Psoas muscle (tissue), 8 donors: ENCODE measurements around the gene RPL22L1. TPM values are rescaled to one million over a fixed set of nuclear protein-coding genes. Genes with fewer than 3 reads are reported as not detected.

Experiments
- ATAC-seq, 4 donors: fragments of 200-7000 bp; cut with Tn5 transposase; one replicate each; pipeline ENCODE4 v1.9.1; 2020; ENCODE audit warnings: moderate library complexity in 3 of 4, mild to moderate bottlenecking in 2 of 4
- DNase-seq, 2 donors: peaks; one replicate each; pipeline ENCODE4 v3.0.0-alpha.2; 2020
- H3K27ac ChIP-seq: fragments of 200-600 bp; one replicate; pipeline ENCODE4 v1.8.0; 2022
- H3K27me3 ChIP-seq, 3 donors: fragments of 200-600 bp in 1 of 3; one replicate each; pipeline versions ENCODE4 v1.6.1 to v1.8.0; 2013 to 2022; ENCODE audit warnings: low read length in 2 of 3, mild to moderate bottlenecking in 2 of 3, moderate library complexity in 1 of 3; ENCODE audit not compliant: insufficient read depth in 3 of 3
- H3K36me3 ChIP-seq, 2 donors: fragments of 200-600 bp in 1 of 2; one replicate each; pipeline versions ENCODE4 v1.6.1 to v1.8.0; 2013 to 2022; ENCODE audit warnings: low read depth in 1 of 2, mild to moderate bottlenecking in 1 of 2, moderate library complexity in 1 of 2; ENCODE audit not compliant: insufficient read depth in 1 of 2
- H3K4me1 ChIP-seq: fragments of 200-600 bp; one replicate; pipeline ENCODE4 v1.8.0; 2022
- H3K4me3 ChIP-seq: fragments of 200-600 bp; one replicate; pipeline ENCODE4 v1.8.0; 2022; ENCODE audit warnings: mild to moderate bottlenecking
- H3K9me3 ChIP-seq: fragments of 200-600 bp; one replicate; pipeline ENCODE4 v1.8.0; 2022
- CTCF ChIP-seq: fragments of 200-600 bp; IDR thresholded peaks from one replicate; pipeline ENCODE4 v1.8.0; 2022; ENCODE audit warnings: antibody characterized with exemption
- WGBS, 3 donors: extraction: QIAGEN DNeasy Blood & Tissue Kit; methylation state at CpG; one replicate each; pipeline versions ENCODE4 v1.1.6 to v1.1.7; 2013; 5-methylcytosine and 5-hydroxymethylcytosine counted together
- intact Hi-C, 2 donors: fragments of 100-400 bp; cut with DNase I; formaldehyde crosslinking; loops; one replicate each; pipeline versions ENCODE4 v1.11.0 to v1.14.2; 2022
- long read RNA-seq, 2 donors: library from polyadenylated mRNA; unstranded; transcript quantifications; one replicate each; pipeline ENCODE4 v2.0.0, GENCODE V29; 2021
- polyA plus RNA-seq, 3 donors: library from polyadenylated mRNA; stranded (reverse); fragments of 200-250 nt; gene quantifications; one replicate each; pipeline ENCODE4 v1.2.3, GENCODE V29; 2013
- total RNA-seq, 4 donors: library from RNA; stranded (reverse); fragmentation: NEBNext Ultra II Directional in 2 of 4; extraction: Animal tissue kit (Norgen Biotek cat#: 25700) in 2 of 4; gene quantifications; one replicate each; pipeline versions ENCODE4 v1.2.1 to v1.2.4, GENCODE V29; 2021 to 2023
- donor health status: healthy with polysubstance abuse.
- donor health status: DM: no; HTN: no; CAD: no; lungs with moderate emphysema.
- donor health status: Bipolar disorder and iron deficiency.
- donor health status: healthy.
- donor health status: DM: yes; HTN: yes; CAD: no.
- donor health status: DM: no; HTN: no; CAD: no.
- donor health status: DM: no; HTN: no; CAD: no.
- donor health status: DM: yes; HTN: yes; CAD: no.

Gene RPL22L1
- total RNA-seq (10 to 100 TPM in 3 of 4 donors, 1 to 10 TPM in 1; 8.4 to 27.2 (median 18.2) TPM), polyA plus RNA-seq (10 to 100 TPM; 32.6 to 88.7 (median 55.7) TPM)
- long read RNA-seq, donor 1, partial matches to known transcripts = 0 of 12 reads
- long read RNA-seq, donor 1, other reads (novel, unspliced or antisense) = 6 of 12 reads
- long read RNA-seq, donor 2, transcript RPL22L1-204 (4 exons, 581 nt) = major isoform, 5 of 11 reads
- long read RNA-seq, donor 2, partial matches to known transcripts = 0 of 11 reads
- long read RNA-seq, donor 2, other reads (novel, unspliced or antisense) = 1 of 11 reads

- peaks cover 20% of the 10 kb centered on the region for H3K4me1 ChIP-seq
- H3K9me3 ChIP-seq = no peaks in the 10 kb centered on the region
- no peaks in the 10 kb centered on the region for H3K27me3 ChIP-seq
- WGBS, 3 donors = 0% methylated on average over 59 of the region's 59 CpGs
- H3K27ac ChIP-seq = peak within 1 kb of the TSS; percentile 86
- H3K4me3 ChIP-seq = peak within 1 kb of the TSS; percentile 82
- peaks cover 4 to 38% of the 10 kb centered on the region in 2 donors for H3K36me3 ChIP-seq
- intact Hi-C loops = no loop called here
- peak; percentile 94 to 97 for DNase-seq
- ATAC-seq = peak; percentile 98 to 99 (median 99)
- TF ChIP-seq CTCF = no peak
Measured at GRCh38 chr3:170869645-170870593, at the start of gene RPL22L1. Gene RPL22L1, minus strand, starts transcription at chr3:170870195. Its CDS starts 28 bp downstream, at chr3:170870167.

GRCh38 chr3:170918715-170919114, 48.7 kb upstream of the RPL22L1 start:
- WGBS, 3 donors = 68 to 75% (median 73%) methylated on average over 4 of the region's 4 CpGs
- intact Hi-C loops = no loop called here
- ATAC-seq = no peak
- no peak for DNase-seq
- H3K4me1 ChIP-seq = no peaks in the 10 kb centered on the region
- H3K27me3 ChIP-seq = no peaks in the 10 kb centered on the region
- no peaks in the 10 kb centered on the region for H3K9me3 ChIP-seq
- no peaks in the 10 kb centered on the region for H3K36me3 ChIP-seq
- TF ChIP-seq CTCF = no peak
- H3K4me3 ChIP-seq = no peak overlapping the region
- no peak overlapping the region for H3K27ac ChIP-seq

GRCh38 chr3:170914690-170915089, 44.7 kb upstream of the RPL22L1 start:
- ATAC-seq (no peak), DNase-seq (no peak)
- no peaks in the 10 kb centered on the region for H3K4me1 ChIP-seq
- whole genome bisulfite sequencing, 3 donors = 71 to 82% (median 72%) methylated on average over 1 of the region's 1 CpG
- no peak overlapping the region for H3K4me3 ChIP-seq
- H3K36me3 ChIP-seq = no peaks in the 10 kb centered on the region
- H3K27ac ChIP-seq = no peak overlapping the region
- H3K9me3 ChIP-seq = peaks cover 5% of the 10 kb centered on the region
- no peak for TF ChIP-seq CTCF
- H3K27me3 ChIP-seq = no peaks in the 10 kb centered on the region
- intact Hi-C loops = no loop called here

- no peak for TF ChIP-seq CTCF
- DNase-seq (no peak), ATAC-seq (no peak)
- H3K36me3 ChIP-seq = no peaks in the 10 kb centered on the region
- H3K27ac ChIP-seq = no peak overlapping the region
- H3K4me1 ChIP-seq = no peaks in the 10 kb centered on the region
- no peak overlapping the region for H3K4me3 ChIP-seq
- H3K27me3 ChIP-seq = no peaks in the 10 kb centered on the region
- WGBS, 3 donors = 81 to 86% (median 83%) methylated on average over 5 of the region's 5 CpGs
- peaks cover 5% of the 10 kb centered on the region for H3K9me3 ChIP-seq
- intact Hi-C loops = no loop called here
Measured at GRCh38 chr3:170914212-170914611, 44.2 kb upstream of the RPL22L1 start.
